HEK293 (cell line): ENCODE measurements around the gene SARNP.

Experiments used
- CTCF ChIA-PET: fragments of 350-600 bp; formaldehyde crosslinking; extraction: SDS; loops from one replicate; lab custom pipeline; 2021; ENCODE audit warnings: antibody characterized with exemption; lab: Yijun Ruan, JAX
- POLR2A ChIA-PET: fragments of 300-600 bp; formaldehyde crosslinking; extraction: SDS; loops from one replicate; lab custom pipeline; 2020; ENCODE audit warnings: antibody characterized with exemption, inconsistent platforms; lab: Yijun Ruan, JAX
- H3K27ac ChIP-seq: fragments of 200-500 bp; sonication (Bioruptor generic); 2 replicates; pipeline ENCODE4 v1.5.1; 2014; ENCODE audit warnings: low read depth, low read length, control low read depth, inconsistent platforms; ENCODE audit errors: extremely low read depth
- H3K36me3 ChIP-seq, 2 experiments: fragments of 200-500 bp in 1 of 2; sonication (Bioruptor generic) in 1 of 2; 1 replicate in 1 of 2; 2 replicates in 1 of 2; pipeline ENCODE4 v1.5.1; 2014 to 2017; ENCODE audit warnings: inconsistent platforms in 2 of 2, low read length in 2 of 2; ENCODE audit not compliant: control insufficient read depth in 2 of 2, insufficient read depth in 1 of 2
- H3K4me1 ChIP-seq: fragments of 200-500 bp; sonication (Bioruptor generic); 2 replicates; pipeline ENCODE4 v1.5.1; 2014; ENCODE audit warnings: mild to moderate bottlenecking, low read length, inconsistent platforms; ENCODE audit not compliant: control insufficient read depth, insufficient read depth
- H3K4me3 ChIP-seq: 2 replicates; pipeline ENCODE4 v1.5.1; 2011; ENCODE audit warnings: low read depth, mild to moderate bottlenecking, control low read depth, low read length, moderate library complexity
- H3K9me3 ChIP-seq: fragments of 200-500 bp; sonication (Bioruptor generic); 2 replicates; pipeline ENCODE4 v1.5.1; 2014; ENCODE audit warnings: low read depth, low read length, inconsistent platforms; ENCODE audit not compliant: control insufficient read depth, insufficient read depth
- BCL11B ChIP-seq: fragments of 450-650 bp; formaldehyde crosslinking; IDR thresholded peaks from 2 replicates; pipeline ENCODE4 v1.5.1; 2016; ENCODE audit warnings: low read depth, missing biosample characterization, missing genetic modification characterization
- GFI1B ChIP-seq: fragments of 450-650 bp; formaldehyde crosslinking; IDR thresholded peaks from 2 replicates; pipeline ENCODE4 v1.5.1; 2016; ENCODE audit warnings: missing biosample characterization, missing genetic modification characterization
- GLI2 ChIP-seq: fragments of 450-650 bp; formaldehyde crosslinking; IDR thresholded peaks from 2 replicates; pipeline ENCODE4; 2017; ENCODE audit warnings: missing biosample characterization, missing genetic modification characterization, low read depth, borderline replicate concordance
- IKZF3 ChIP-seq: fragments of 450-650 bp; IDR thresholded peaks from 2 replicates; pipeline ENCODE4 v1.5.0; 2018; ENCODE audit warnings: missing biosample characterization, mild to moderate bottlenecking, missing genetic modification characterization, moderate library complexity
- SP2 ChIP-seq: fragments of 450-650 bp; formaldehyde crosslinking; IDR thresholded peaks from 2 replicates; pipeline ENCODE4 v1.5.1; 2016; ENCODE audit warnings: missing biosample characterization, missing genetic modification characterization
- SP3 ChIP-seq: fragments of 450-650 bp; formaldehyde crosslinking; IDR thresholded peaks from 2 replicates; pipeline ENCODE4 v1.5.1; 2016; ENCODE audit warnings: missing biosample characterization, missing genetic modification characterization
- TRIM28 ChIP-seq: IDR thresholded peaks from 2 replicates; pipeline ENCODE4 v1.6.1; 2011; ENCODE audit warnings: low read length, control low read depth, borderline replicate concordance
- YY2 ChIP-seq: fragments of 450-650 bp; formaldehyde crosslinking; IDR thresholded peaks from 2 replicates; pipeline ENCODE4 v1.5.1; 2016; ENCODE audit warnings: missing biosample characterization, missing genetic modification characterization
- ZBTB7A ChIP-seq: fragments of 450-650 bp; formaldehyde crosslinking; IDR thresholded peaks from 2 replicates; pipeline ENCODE4 v1.5.1; 2016; ENCODE audit warnings: low read depth, missing biosample characterization, missing genetic modification characterization
- ZFHX2 ChIP-seq: fragments of 450-650 bp; formaldehyde crosslinking; conservative IDR thresholded peaks from 2 replicates; pipeline ENCODE4 v1.5.1; 2016; ENCODE audit warnings: missing biosample characterization, missing genetic modification characterization
- ZNF114 ChIP-seq: fragments of 450-650 bp; formaldehyde crosslinking; IDR thresholded peaks from 2 replicates; pipeline ENCODE4 v1.5.0; 2017; ENCODE audit warnings: missing biosample characterization, missing genetic modification characterization
- ZNF121 ChIP-seq: fragments of 450-650 bp; formaldehyde crosslinking; IDR thresholded peaks from 2 replicates; pipeline ENCODE4 v1.5.1; 2016; ENCODE audit warnings: missing biosample characterization, missing genetic modification characterization
- ZNF214 ChIP-seq: fragments of 450-650 bp; formaldehyde crosslinking; IDR thresholded peaks from 2 replicates; pipeline ENCODE4 v1.5.1; 2017; ENCODE audit warnings: missing biosample characterization, mild to moderate bottlenecking, missing genetic modification characterization, borderline replicate concordance
- ZNF549 ChIP-seq: fragments of 450-650 bp; IDR thresholded peaks from 2 replicates; pipeline ENCODE4 v1.5.1; 2018; ENCODE audit warnings: missing biosample characterization, missing genetic modification characterization, mild to moderate bottlenecking, inconsistent platforms, moderate library complexity
- ZNF585B ChIP-seq: fragments of 450-650 bp; formaldehyde crosslinking; IDR thresholded peaks from 2 replicates; pipeline ENCODE4 v1.5.1; 2016; ENCODE audit warnings: missing biosample characterization, missing genetic modification characterization
- ZNF600 ChIP-seq: fragments of 450-650 bp; formaldehyde crosslinking; IDR thresholded peaks from 2 replicates; pipeline ENCODE4 v1.5.1; 2016; ENCODE audit warnings: missing biosample characterization, missing genetic modification characterization
- ZNF629 ChIP-seq: fragments of 450-650 bp; formaldehyde crosslinking; IDR thresholded peaks from 2 replicates; pipeline ENCODE4 v1.5.1; 2017; ENCODE audit warnings: missing biosample characterization, missing genetic modification characterization
- ZNF677 ChIP-seq: fragments of 450-650 bp; IDR thresholded peaks from 2 replicates; pipeline ENCODE4 v1.5.0; 2018; ENCODE audit warnings: missing biosample characterization, mild to moderate bottlenecking, missing genetic modification characterization, moderate library complexity
- ZNF76 ChIP-seq: fragments of 450-650 bp; formaldehyde crosslinking; IDR thresholded peaks from 2 replicates; pipeline ENCODE4; 2016; ENCODE audit warnings: low read depth, missing biosample characterization, missing genetic modification characterization, borderline replicate concordance
- ZNF768 ChIP-seq: fragments of 450-650 bp; formaldehyde crosslinking; IDR thresholded peaks from 2 replicates; pipeline ENCODE4 v1.5.1; 2018; ENCODE audit warnings: missing biosample characterization, mild to moderate bottlenecking, missing genetic modification characterization
- ZNF776 ChIP-seq: fragments of 450-650 bp; formaldehyde crosslinking; IDR thresholded peaks from 2 replicates; pipeline ENCODE4 v1.5.0; 2017; ENCODE audit warnings: missing biosample characterization, missing genetic modification characterization, borderline replicate concordance
- ZSCAN16 ChIP-seq: fragments of 450-650 bp; formaldehyde crosslinking; IDR thresholded peaks from 2 replicates; pipeline ENCODE4 v1.5.1; 2016; ENCODE audit warnings: missing biosample characterization, missing genetic modification characterization
- TF ChIP-seq, protein P1 (sequence below): fragments of 450-650 bp; formaldehyde crosslinking; IDR thresholded peaks from 2 replicates; pipeline ENCODE4 v1.5.1; 2016; ENCODE audit warnings: missing biosample characterization, missing genetic modification characterization
- TF ChIP-seq, protein P2 (sequence below): fragments of 450-650 bp; IDR thresholded peaks from 2 replicates; pipeline ENCODE4 v1.5.1; 2018; ENCODE audit warnings: missing biosample characterization, mild to moderate bottlenecking, missing genetic modification characterization
- TF ChIP-seq, protein P3 (sequence below): fragments of 450-650 bp; formaldehyde crosslinking; IDR thresholded peaks from 2 replicates; pipeline ENCODE4 v1.5.1; 2016; ENCODE audit warnings: missing biosample characterization, missing genetic modification characterization
- TF ChIP-seq, protein P4 (sequence below): fragments of 450-650 bp; formaldehyde crosslinking; IDR thresholded peaks from 2 replicates; pipeline ENCODE4 v1.5.1; 2017; ENCODE audit warnings: missing biosample characterization, missing genetic modification characterization
- TF ChIP-seq, protein P5 (sequence below): fragments of 450-650 bp; formaldehyde crosslinking; IDR thresholded peaks from 2 replicates; pipeline ENCODE4 v1.5.1; 2016; ENCODE audit warnings: missing biosample characterization, missing genetic modification characterization
- TF ChIP-seq, protein P6 (sequence below): sonication (generic); formaldehyde crosslinking; IDR thresholded peaks from 2 replicates; pipeline ENCODE4 v1.8.1; 2022; ENCODE audit warnings: mild to moderate bottlenecking, moderate library complexity, missing genetic modification reagents

The SARNP gene

DNA sequence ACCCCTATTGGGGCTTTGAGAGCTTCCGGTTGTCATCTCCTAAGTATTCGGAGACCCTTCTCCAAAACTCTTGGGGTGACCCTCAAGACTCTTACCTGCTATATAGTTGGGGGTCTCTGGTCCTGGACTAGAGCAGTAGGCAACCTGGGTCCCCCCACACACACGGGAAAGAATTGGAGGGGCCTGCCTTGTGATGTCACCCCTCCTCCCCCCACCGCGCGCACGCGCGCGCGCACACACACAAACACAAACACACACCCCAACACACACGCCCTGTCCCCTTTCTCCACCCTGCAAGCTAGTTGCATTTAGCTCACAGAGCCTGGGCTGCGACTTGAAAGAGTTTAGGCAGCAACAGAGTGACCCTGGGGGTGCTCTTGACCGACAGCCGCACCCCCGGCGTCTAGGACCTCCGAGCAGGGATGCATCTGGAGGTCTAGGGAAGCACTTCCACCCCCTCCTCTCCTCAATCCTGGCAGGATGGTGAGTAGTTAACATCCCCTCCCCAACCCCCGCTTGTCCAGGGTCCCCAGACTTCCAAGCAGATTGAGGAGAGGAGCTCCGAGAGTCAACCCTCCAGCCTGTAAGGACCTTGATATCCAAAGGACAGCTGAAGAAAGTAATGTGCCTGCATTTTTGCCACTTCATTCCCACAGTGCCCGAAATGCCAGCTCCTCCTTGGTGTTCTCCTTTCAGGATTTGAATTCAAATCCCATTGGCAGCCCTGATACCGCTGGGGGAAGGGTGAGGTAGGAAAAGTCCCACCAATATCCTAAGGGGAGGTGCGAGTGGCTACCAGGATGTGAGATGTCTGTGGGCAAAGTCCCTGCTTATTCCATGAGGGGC, 13.3 kb upstream of the SARNP start:
- CTCF ChIA-PET = interaction anchor here (0.5 to 2.8 kb wide), 13 partner anchors 11 to 252 kb away, joined by 3 to 18 read pairs (median 3); partner anchors contain the start of genes ORMDL2 and SARNP
- peaks cover 12% of the 10 kb centered on the region for H3K4me1 ChIP-seq
- H3K27ac ChIP-seq = peak overlapping the region; percentile 77; the same call in 1 of the 2 replicates
- POLR2A ChIA-PET = interaction anchor here (0.9 to 3.2 kb wide), 13 partner anchors 8 to 176 kb away, joined by 3 to 170 read pairs (median 9); partner anchors contain the start of genes MMP19, ORMDL2, PYM1 and RAB5B
- H3K4me3 ChIP-seq = peak overlapping the region; percentile 83
- peaks cover 0 to 15% of the 10 kb centered on the region in 2 experiments; a peak in 2 of 3 replicates for H3K36me3 ChIP-seq
- no peaks in the 10 kb centered on the region for H3K9me3 ChIP-seq
- TF ChIP-seq, protein P1, sequence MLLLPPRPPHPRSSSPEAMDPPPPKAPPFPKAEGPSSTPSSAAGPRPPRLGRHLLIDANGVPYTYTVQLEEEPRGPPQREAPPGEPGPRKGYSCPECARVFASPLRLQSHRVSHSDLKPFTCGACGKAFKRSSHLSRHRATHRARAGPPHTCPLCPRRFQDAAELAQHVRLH (tag by site-specific recombination) = 0 out of 2 replicates have a peak, but pooled peaks have one; percentile 24
- TF ChIP-seq ZBTB7A (tag by site-specific recombination) (peak; percentile 96), SP3 (tag by site-specific recombination) (no peak; the same call in 1 of the 2 replicates), ZNF768 (tag by site-specific recombination) (no peak), IKZF3 (tag by site-specific recombination) (peak; percentile 67), ZNF214 (tag by site-specific recombination) (no peak), GLI2 (tag by site-specific recombination) (no peak), ZNF121 (no peak), ZNF600 (tag by site-specific recombination) (no peak), ZNF677 (tag by site-specific recombination) (no peak), SP2 (tag by site-specific recombination) (no peak; the same call in 1 of the 2 replicates), ZNF114 (tag by site-specific recombination) (no peak), YY2 (no peak), ZNF629 (tag by site-specific recombination) (peak; percentile 97), BCL11B (tag by site-specific recombination) (no peak), ZNF585B (no peak), ZFHX2 (tag by site-specific recombination) (no peak), ZNF549 (no peak), ZSCAN16 (tag by site-specific recombination) (no peak), TRIM28 (no peak; the same call in 1 of the 2 replicates), ZNF776 (tag by site-specific recombination) (no peak), ZNF76 (peak; percentile 78), GFI1B (tag by site-specific recombination) (no peak)
- TF ChIP-seq, protein P2, sequence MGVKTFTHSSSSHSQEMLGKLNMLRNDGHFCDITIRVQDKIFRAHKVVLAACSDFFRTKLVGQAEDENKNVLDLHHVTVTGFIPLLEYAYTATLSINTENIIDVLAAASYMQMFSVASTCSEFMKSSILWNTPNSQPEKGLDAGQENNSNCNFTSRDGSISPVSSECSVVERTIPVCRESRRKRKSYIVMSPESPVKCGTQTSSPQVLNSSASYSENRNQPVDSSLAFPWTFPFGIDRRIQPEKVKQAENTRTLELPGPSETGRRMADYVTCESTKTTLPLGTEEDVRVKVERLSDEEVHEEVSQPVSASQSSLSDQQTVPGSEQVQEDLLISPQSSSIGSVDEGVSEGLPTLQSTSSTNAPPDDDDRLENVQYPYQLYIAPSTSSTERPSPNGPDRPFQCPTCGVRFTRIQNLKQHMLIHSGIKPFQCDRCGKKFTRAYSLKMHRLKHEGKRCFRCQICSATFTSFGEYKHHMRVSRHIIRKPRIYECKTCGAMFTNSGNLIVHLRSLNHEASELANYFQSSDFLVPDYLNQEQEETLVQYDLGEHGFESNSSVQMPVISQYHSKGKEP (tag by site-specific recombination) = peak; percentile 36; the same call in 1 of the 2 replicates
- TF ChIP-seq, protein P3, sequence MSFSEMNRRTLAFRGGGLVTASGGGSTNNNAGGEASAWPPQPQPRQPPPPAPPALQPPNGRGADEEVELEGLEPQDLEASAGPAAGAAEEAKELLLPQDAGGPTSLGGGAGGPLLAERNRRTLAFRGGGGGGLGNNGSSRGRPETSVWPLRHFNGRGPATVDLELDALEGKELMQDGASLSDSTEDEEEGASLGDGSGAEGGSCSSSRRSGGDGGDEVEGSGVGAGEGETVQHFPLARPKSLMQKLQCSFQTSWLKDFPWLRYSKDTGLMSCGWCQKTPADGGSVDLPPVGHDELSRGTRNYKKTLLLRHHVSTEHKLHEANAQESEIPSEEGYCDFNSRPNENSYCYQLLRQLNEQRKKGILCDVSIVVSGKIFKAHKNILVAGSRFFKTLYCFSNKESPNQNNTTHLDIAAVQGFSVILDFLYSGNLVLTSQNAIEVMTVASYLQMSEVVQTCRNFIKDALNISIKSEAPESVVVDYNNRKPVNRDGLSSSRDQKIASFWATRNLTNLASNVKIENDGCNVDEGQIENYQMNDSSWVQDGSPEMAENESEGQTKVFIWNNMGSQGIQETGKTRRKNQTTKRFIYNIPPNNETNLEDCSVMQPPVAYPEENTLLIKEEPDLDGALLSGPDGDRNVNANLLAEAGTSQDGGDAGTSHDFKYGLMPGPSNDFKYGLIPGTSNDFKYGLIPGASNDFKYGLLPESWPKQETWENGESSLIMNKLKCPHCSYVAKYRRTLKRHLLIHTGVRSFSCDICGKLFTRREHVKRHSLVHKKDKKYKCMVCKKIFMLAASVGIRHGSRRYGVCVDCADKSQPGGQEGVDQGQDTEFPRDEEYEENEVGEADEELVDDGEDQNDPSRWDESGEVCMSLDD = peak; percentile 98
- TF ChIP-seq, protein P4, sequence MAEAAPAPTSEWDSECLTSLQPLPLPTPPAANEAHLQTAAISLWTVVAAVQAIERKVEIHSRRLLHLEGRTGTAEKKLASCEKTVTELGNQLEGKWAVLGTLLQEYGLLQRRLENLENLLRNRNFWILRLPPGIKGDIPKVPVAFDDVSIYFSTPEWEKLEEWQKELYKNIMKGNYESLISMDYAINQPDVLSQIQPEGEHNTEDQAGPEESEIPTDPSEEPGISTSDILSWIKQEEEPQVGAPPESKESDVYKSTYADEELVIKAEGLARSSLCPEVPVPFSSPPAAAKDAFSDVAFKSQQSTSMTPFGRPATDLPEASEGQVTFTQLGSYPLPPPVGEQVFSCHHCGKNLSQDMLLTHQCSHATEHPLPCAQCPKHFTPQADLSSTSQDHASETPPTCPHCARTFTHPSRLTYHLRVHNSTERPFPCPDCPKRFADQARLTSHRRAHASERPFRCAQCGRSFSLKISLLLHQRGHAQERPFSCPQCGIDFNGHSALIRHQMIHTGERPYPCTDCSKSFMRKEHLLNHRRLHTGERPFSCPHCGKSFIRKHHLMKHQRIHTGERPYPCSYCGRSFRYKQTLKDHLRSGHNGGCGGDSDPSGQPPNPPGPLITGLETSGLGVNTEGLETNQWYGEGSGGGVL = peak; percentile 77
- TF ChIP-seq, protein P5, sequence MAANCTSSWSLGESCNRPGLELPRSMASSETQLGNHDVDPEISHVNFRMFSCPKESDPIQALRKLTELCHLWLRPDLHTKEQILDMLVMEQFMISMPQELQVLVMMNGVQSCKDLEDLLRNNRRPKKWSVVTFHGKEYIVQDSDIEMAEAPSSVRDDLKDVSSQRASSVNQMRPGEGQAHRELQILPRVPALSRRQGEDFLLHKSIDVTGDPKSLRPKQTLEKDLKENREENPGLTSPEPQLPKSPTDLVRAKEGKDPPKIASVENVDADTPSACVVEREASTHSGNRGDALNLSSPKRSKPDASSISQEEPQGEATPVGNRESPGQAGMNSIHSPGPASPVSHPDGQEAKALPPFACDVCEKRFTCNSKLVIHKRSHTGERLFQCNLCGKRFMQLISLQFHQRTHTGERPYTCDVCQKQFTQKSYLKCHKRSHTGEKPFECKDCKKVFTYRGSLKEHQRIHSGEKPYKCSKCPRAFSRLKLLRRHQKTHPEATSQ (tag by site-specific recombination) = no peak
- TF ChIP-seq, protein P6, sequence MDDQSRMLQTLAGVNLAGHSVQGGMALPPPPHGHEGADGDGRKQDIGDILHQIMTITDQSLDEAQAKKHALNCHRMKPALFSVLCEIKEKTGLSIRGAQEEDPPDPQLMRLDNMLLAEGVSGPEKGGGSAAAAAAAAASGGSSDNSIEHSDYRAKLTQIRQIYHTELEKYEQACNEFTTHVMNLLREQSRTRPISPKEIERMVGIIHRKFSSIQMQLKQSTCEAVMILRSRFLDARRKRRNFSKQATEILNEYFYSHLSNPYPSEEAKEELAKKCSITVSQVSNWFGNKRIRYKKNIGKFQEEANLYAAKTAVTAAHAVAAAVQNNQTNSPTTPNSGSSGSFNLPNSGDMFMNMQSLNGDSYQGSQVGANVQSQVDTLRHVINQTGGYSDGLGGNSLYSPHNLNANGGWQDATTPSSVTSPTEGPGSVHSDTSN (CRISPR knock-in tag) = no peak
